ENCODE results near the gene MAP4K1. TPM values are rescaled to one million over a fixed set of nuclear protein-coding genes. Genes with fewer than 3 reads are reported as not detected.

The MAP4K1 gene
- total RNA-seq, 1 donor from 2014 or later = 3.1 TPM

- H3K4me3 ChIP-seq (ENCODE audit: low read depth, low read length) = peak overlapping the region; percentile 99
- TF ChIP-seq CTCF (conservative IDR thresholded peaks at IDR 0.05; ENCODE audit: low read depth, low read length) = no peak
- DNase-seq (ENCODE audit: low read depth) = no peak
Measured at GRCh38 chr19:38619361-38620174, 1.8 kb upstream of the MAP4K1 start.

DNA sequence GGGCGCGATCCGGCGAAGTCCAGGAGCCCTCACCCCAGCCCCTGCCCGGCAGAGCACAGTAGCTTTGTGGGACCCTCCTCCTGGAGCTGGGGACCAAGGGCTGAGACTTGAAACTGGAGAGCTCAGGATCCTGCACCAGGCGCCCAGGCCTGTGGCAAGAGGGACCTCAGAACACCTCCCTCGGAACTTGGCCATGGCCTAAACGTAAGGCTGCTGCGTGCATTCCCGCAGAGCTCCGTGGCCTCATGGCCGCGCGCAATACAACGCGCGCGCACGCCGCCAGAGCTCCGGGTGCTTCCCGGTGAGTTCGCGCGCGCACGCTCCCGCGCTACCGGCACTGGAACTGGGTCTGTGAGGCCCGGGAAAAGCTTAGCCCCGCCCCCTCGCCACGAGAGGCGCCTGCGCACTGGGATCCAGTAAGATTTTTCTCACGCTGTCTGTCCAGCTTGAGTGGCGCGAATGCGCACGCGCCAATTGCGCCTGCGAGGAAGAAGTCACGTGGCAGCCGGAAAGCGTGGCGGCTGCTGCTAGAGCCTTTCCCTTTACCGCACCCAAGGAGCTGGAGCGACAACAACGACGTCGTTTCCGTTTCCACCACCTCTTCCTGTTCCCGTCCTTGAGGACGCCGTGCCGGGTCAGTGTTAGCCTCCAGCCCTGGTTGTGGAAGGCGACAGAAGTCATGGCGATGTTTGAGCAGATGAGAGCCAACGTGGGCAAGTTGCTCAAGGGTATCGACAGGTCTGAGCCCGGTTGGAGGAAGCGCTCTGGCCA, 1.0 kb upstream of the MAP4K1 start, which contains the start of gene EIF3K:
Gene EIF3K, plus strand, starts transcription at position 599 of the 771 bp plus-strand sequence. Its CDS starts 81 bp downstream, at position 680.
- H3K4me3 ChIP-seq (ENCODE audit: low read depth, low read length) = peak within 1 kb of the TSS; percentile 99
- TF ChIP-seq CTCF (conservative IDR thresholded peaks at IDR 0.05; ENCODE audit: low read depth, low read length) = no peak
- peak; percentile 81 for DNase-seq (ENCODE audit: low read depth)

DNA sequence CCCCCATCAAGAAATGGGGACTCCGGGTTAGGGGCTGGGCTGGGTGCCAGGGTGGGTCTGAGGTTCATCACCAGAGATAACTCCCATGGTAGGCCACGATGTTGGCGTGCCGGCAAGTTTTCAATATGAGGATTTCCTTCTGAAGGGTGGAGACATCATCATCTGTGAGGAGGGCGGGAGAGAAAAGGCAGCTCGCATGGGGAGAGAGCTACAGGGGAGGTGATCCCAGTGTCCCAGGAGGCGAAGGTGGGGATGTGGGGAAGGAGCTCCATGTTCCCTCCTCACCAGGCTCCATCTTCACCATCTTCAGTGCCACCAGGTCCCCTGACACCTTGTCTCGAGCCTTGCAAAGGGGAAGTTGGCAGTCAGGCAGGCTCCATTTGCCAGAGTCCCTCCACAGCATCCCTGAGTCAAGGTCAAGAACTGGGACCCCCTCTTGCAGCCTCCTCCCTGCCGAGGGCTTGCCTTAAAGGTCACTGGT, 430 bp downstream of the MAP4K1 start:
- DNase-seq (ENCODE audit: low read depth) = no peak
- TF ChIP-seq CTCF (conservative IDR thresholded peaks at IDR 0.05; ENCODE audit: low read depth, low read length) = no peak
- no peak overlapping the region for H3K4me3 ChIP-seq (ENCODE audit: low read depth, low read length)

GRCh38 chr19:38616265-38616664, 1.5 kb downstream of the MAP4K1 start:
- no peak for DNase-seq (ENCODE audit: low read depth)
- no peak for TF ChIP-seq CTCF (conservative IDR thresholded peaks at IDR 0.05; ENCODE audit: low read depth, low read length)
- H3K4me3 ChIP-seq (ENCODE audit: low read depth, low read length) = no peak overlapping the region

GRCh38 chr19:38615007-38615581, 2.7 kb downstream of the MAP4K1 start:
- TF ChIP-seq CTCF (conservative IDR thresholded peaks at IDR 0.05; ENCODE audit: low read depth, low read length) = no peak
- DNase-seq (ENCODE audit: low read depth) = no peak
- H3K4me3 ChIP-seq (ENCODE audit: low read depth, low read length) = no peak overlapping the region

DNA sequence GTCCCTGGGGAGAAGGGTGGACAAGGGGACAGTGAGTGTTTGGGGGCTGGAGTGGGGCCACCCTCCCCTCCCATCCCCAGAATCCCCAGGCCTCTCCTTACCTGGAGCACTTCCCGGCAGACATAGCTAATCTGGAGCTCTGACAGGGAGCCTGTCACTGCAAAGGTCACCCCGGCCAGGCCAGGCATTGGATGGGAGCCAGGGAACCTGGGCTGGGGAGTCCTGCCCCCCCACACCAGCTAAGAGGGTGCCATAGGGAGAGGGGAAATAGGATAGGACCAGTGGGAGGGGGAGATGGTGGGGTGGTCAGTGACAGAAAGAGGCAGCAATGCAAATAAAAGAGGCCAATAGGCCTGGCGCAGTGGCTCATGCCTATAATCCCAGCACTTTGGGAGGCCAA, 3.5 kb downstream of the MAP4K1 start:
- no peak overlapping the region for H3K4me3 ChIP-seq (ENCODE audit: low read depth, low read length)
- no peak for TF ChIP-seq CTCF (conservative IDR thresholded peaks at IDR 0.05; ENCODE audit: low read depth, low read length)
- DNase-seq (ENCODE audit: low read depth) = no peak
